HEK293 (cell line): ENCODE measurements around the gene USP3.
A peak's percentile ranks its signal among the peaks of the same experiment; 100 is the strongest.

Experiments
- CTCF ChIA-PET: fragments of 350-600 bp; formaldehyde crosslinking; extraction: SDS; loops from one replicate; lab custom pipeline; 2021; ENCODE audit warnings: antibody characterized with exemption; lab: Yijun Ruan, JAX
- POLR2A ChIA-PET: fragments of 300-600 bp; formaldehyde crosslinking; extraction: SDS; loops from one replicate; lab custom pipeline; 2020; ENCODE audit warnings: antibody characterized with exemption, inconsistent platforms; lab: Yijun Ruan, JAX
- H3K27ac ChIP-seq: fragments of 200-500 bp; sonication (Bioruptor generic); 2 replicates; pipeline ENCODE4 v1.5.1; 2014; ENCODE audit warnings: low read depth, low read length, control low read depth, inconsistent platforms; ENCODE audit errors: extremely low read depth
- H3K36me3 ChIP-seq, 2 experiments: fragments of 200-500 bp in 1 of 2; sonication (Bioruptor generic) in 1 of 2; 1 replicate in 1 of 2; 2 replicates in 1 of 2; pipeline ENCODE4 v1.5.1; 2014 to 2017; ENCODE audit warnings: inconsistent platforms in 2 of 2, low read length in 2 of 2; ENCODE audit not compliant: control insufficient read depth in 2 of 2, insufficient read depth in 1 of 2
- H3K4me1 ChIP-seq: fragments of 200-500 bp; sonication (Bioruptor generic); 2 replicates; pipeline ENCODE4 v1.5.1; 2014; ENCODE audit warnings: mild to moderate bottlenecking, low read length, inconsistent platforms; ENCODE audit not compliant: control insufficient read depth, insufficient read depth
- H3K4me3 ChIP-seq: 2 replicates; pipeline ENCODE4 v1.5.1; 2011; ENCODE audit warnings: low read depth, mild to moderate bottlenecking, control low read depth, low read length, moderate library complexity
- H3K9me3 ChIP-seq: fragments of 200-500 bp; sonication (Bioruptor generic); 2 replicates; pipeline ENCODE4 v1.5.1; 2014; ENCODE audit warnings: low read depth, low read length, inconsistent platforms; ENCODE audit not compliant: control insufficient read depth, insufficient read depth
- KLF8 ChIP-seq: fragments of 450-650 bp; formaldehyde crosslinking; IDR thresholded peaks from 2 replicates; pipeline ENCODE4 v1.5.1; 2016; ENCODE audit warnings: missing biosample characterization, missing genetic modification characterization
- PRDM6 ChIP-seq: fragments of 450-650 bp; formaldehyde crosslinking; IDR thresholded peaks from 2 replicates; pipeline ENCODE4 v1.5.1; 2017; ENCODE audit warnings: missing biosample characterization, missing genetic modification characterization
- SCRT2 ChIP-seq: fragments of 450-650 bp; formaldehyde crosslinking; IDR thresholded peaks from 2 replicates; pipeline ENCODE4 v1.5.1; 2016; ENCODE audit warnings: missing biosample characterization, missing genetic modification characterization
- ZNF2 ChIP-seq: fragments of 450-650 bp; formaldehyde crosslinking; IDR thresholded peaks from 2 replicates; pipeline ENCODE4 v1.5.1; 2016; ENCODE audit warnings: missing biosample characterization, missing genetic modification characterization
- ZNF26 ChIP-seq: fragments of 450-650 bp; formaldehyde crosslinking; IDR thresholded peaks from 2 replicates; pipeline ENCODE4 v1.5.1; 2016; ENCODE audit warnings: missing biosample characterization, missing genetic modification characterization
- ZNF449 ChIP-seq: fragments of 450-650 bp; formaldehyde crosslinking; IDR thresholded peaks from 2 replicates; pipeline ENCODE4 v1.5.1; 2017; ENCODE audit warnings: missing biosample characterization, mild to moderate bottlenecking, missing genetic modification characterization, moderate library complexity
- ZNF600 ChIP-seq: fragments of 450-650 bp; formaldehyde crosslinking; IDR thresholded peaks from 2 replicates; pipeline ENCODE4 v1.5.1; 2016; ENCODE audit warnings: missing biosample characterization, missing genetic modification characterization
- TF ChIP-seq, protein P1 (sequence below): fragments of 450-650 bp; formaldehyde crosslinking; IDR thresholded peaks from 2 replicates; pipeline ENCODE4 v1.5.1; 2016; ENCODE audit warnings: missing biosample characterization, missing genetic modification characterization, borderline replicate concordance

USP3 gene

GRCh38 chr15:63523306-63523990 is 19.1 kb downstream of the USP3 start:
- H3K4me3 ChIP-seq = no peak overlapping the region
- ChIA-PET POLR2A (no interaction called here), CTCF (interaction anchor here (1.5 kb wide), 1 partner anchor 36 kb away, joined by 4 read pairs; no protein-coding TSS in a partner anchor)
- no peak overlapping the region for H3K27ac ChIP-seq
- peak; percentile 12; the same call in 1 of the 2 replicates for TF ChIP-seq PRDM6 (tag by site-specific recombination)
- TF ChIP-seq ZNF600 (tag by site-specific recombination) = no peak
- H3K4me1 ChIP-seq = peaks cover 20% of the 10 kb centered on the region
- H3K9me3 ChIP-seq = no peaks in the 10 kb centered on the region
- no peaks in the 10 kb centered on the region for H3K36me3 ChIP-seq

- ChIA-PET POLR2A (no interaction called here), CTCF (no interaction called here)
- Histone ChIP-seq H3K4me3 (no peak overlapping the region), H3K36me3 (no peaks in the 10 kb centered on the region), H3K4me1 (peaks cover 20% of the 10 kb centered on the region), H3K9me3 (no peaks in the 10 kb centered on the region), H3K27ac (no peak overlapping the region)
- no peak for TF ChIP-seq ZNF26 (tag by site-specific recombination)
- no peak for TF ChIP-seq ZNF2
- peak; percentile 44; the same call in 1 of the 2 replicates for TF ChIP-seq SCRT2 (tag by site-specific recombination)
- TF ChIP-seq KLF8 (tag by site-specific recombination) = no peak
- TF ChIP-seq ZNF449 = 0 out of 2 replicates have a peak, but pooled peaks have one; percentile 13
- TF ChIP-seq, protein P1, sequence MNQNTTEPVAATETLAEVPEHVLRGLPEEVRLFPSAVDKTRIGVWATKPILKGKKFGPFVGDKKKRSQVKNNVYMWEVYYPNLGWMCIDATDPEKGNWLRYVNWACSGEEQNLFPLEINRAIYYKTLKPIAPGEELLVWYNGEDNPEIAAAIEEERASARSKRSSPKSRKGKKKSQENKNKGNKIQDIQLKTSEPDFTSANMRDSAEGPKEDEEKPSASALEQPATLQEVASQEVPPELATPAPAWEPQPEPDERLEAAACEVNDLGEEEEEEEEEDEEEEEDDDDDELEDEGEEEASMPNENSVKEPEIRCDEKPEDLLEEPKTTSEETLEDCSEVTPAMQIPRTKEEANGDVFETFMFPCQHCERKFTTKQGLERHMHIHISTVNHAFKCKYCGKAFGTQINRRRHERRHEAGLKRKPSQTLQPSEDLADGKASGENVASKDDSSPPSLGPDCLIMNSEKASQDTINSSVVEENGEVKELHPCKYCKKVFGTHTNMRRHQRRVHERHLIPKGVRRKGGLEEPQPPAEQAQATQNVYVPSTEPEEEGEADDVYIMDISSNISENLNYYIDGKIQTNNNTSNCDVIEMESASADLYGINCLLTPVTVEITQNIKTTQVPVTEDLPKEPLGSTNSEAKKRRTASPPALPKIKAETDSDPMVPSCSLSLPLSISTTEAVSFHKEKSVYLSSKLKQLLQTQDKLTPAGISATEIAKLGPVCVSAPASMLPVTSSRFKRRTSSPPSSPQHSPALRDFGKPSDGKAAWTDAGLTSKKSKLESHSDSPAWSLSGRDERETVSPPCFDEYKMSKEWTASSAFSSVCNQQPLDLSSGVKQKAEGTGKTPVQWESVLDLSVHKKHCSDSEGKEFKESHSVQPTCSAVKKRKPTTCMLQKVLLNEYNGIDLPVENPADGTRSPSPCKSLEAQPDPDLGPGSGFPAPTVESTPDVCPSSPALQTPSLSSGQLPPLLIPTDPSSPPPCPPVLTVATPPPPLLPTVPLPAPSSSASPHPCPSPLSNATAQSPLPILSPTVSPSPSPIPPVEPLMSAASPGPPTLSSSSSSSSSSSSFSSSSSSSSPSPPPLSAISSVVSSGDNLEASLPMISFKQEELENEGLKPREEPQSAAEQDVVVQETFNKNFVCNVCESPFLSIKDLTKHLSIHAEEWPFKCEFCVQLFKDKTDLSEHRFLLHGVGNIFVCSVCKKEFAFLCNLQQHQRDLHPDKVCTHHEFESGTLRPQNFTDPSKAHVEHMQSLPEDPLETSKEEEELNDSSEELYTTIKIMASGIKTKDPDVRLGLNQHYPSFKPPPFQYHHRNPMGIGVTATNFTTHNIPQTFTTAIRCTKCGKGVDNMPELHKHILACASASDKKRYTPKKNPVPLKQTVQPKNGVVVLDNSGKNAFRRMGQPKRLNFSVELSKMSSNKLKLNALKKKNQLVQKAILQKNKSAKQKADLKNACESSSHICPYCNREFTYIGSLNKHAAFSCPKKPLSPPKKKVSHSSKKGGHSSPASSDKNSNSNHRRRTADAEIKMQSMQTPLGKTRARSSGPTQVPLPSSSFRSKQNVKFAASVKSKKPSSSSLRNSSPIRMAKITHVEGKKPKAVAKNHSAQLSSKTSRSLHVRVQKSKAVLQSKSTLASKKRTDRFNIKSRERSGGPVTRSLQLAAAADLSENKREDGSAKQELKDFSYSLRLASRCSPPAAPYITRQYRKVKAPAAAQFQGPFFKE (tag by site-specific recombination) = no peak
These were observed 20.1 kb downstream of the USP3 start for GRCh38 chr15:63524316-63525015.
